Measurements from ENCODE around the gene ADAT3.

Gene ADAT3

GRCh38 chr19:1956868-1957492 is 51.8 kb downstream of the ADAT3 start:
- DNase-seq (ENCODE audit: low read depth): no peak
- H3K4me3 ChIP-seq (ENCODE audit: low read length): no peak overlapping the region
- TF ChIP-seq CTCF (conservative IDR thresholded peaks at IDR 0.05; ENCODE audit: low read depth, low read length): peak; percentile 26

- H3K4me3 ChIP-seq (ENCODE audit: low read length): no peak overlapping the region
- DNase-seq (ENCODE audit: low read depth): no peak
- no peak for TF ChIP-seq CTCF (conservative IDR thresholded peaks at IDR 0.05; ENCODE audit: low read depth, low read length)
Observed at GRCh38 chr19:1957562-1958248, 52.5 kb downstream of the ADAT3 start.

- DNase-seq (ENCODE audit: low read depth): no peak
- TF ChIP-seq CTCF (conservative IDR thresholded peaks at IDR 0.05; ENCODE audit: low read depth, low read length): no peak
- H3K4me3 ChIP-seq (ENCODE audit: low read length): no peak overlapping the region
Observed at GRCh38 chr19:1959928-1960589, 54.9 kb downstream of the ADAT3 start.

GRCh38 chr19:1961000-1961883 is 56.0 kb downstream of the ADAT3 start:
- no peak for DNase-seq (ENCODE audit: low read depth)
- no peak overlapping the region for H3K4me3 ChIP-seq (ENCODE audit: low read length)
- TF ChIP-seq CTCF (conservative IDR thresholded peaks at IDR 0.05; ENCODE audit: low read depth, low read length): no peak

- TF ChIP-seq CTCF (conservative IDR thresholded peaks at IDR 0.05; ENCODE audit: low read depth, low read length): no peak
- H3K4me3 ChIP-seq (ENCODE audit: low read length): no peak overlapping the region
- DNase-seq (ENCODE audit: low read depth): no peak
Observed at GRCh38 chr19:1962674-1963073, 57.5 kb downstream of the ADAT3 start.

Data from retinal pigment epithelial cell (primary cell).